Medulla oblongata (tissue), 1 donor: Measurements from ENCODE around the gene IQCK.

Experiments
- DNase-seq: peaks from one replicate; pipeline ENCODE4 v3.0.0-alpha.2; 2015; ENCODE audit errors: extremely low spot score

Gene IQCK

GRCh38 chr16:19837331-19837980 lies 119.4 kb downstream of the IQCK start:
- peak; percentile 85 for DNase-seq

- DNase-seq: no peak
Observed at GRCh38 chr16:19837984-19838707, 120.1 kb downstream of the IQCK start.

GRCh38 chr16:19840524-19841110 lies 122.5 kb downstream of the IQCK start:
- no peak for DNase-seq

- DNase-seq: no peak
Observed at GRCh38 chr16:19841184-19841583, 123.1 kb downstream of the IQCK start.

GRCh38 chr16:19842426-19843157 lies 124.5 kb downstream of the IQCK start:
- DNase-seq: no peak

GRCh38 chr16:19843371-19843770 lies 125.3 kb downstream of the IQCK start:
- no peak for DNase-seq

- peak; percentile 63 for DNase-seq
Observed at GRCh38 chr16:19844945-19845641, 127.0 kb downstream of the IQCK start.

- no peak for DNase-seq
Observed at GRCh38 chr16:19846436-19846835, 128.4 kb downstream of the IQCK start.

GRCh38 chr16:19848756-19849155 lies 130.7 kb downstream of the IQCK start:
- DNase-seq: no peak

GRCh38 chr16:19850131-19850817 lies 132.2 kb downstream of the IQCK start:
- DNase-seq: no peak

- DNase-seq: peak; percentile 89
Observed at GRCh38 chr16:19851476-19851875, 133.4 kb downstream of the IQCK start.

GRCh38 chr16:19853132-19853741 lies 135.2 kb downstream of the IQCK start:
- peak; percentile 63 for DNase-seq

GRCh38 chr16:19853742-19854542 lies 135.9 kb downstream of the IQCK start:
- DNase-seq: peak; percentile 53

- no peak for DNase-seq
Observed at GRCh38 chr16:19854543-19854876, 136.4 kb downstream of the IQCK start.

GRCh38 chr16:19856120-19856519 lies 138.0 kb downstream of the IQCK start:
- no peak for DNase-seq

- no peak for DNase-seq
Observed at GRCh38 chr16:19857593-19858339, 139.7 kb downstream of the IQCK start.

GRCh38 chr16:19858340-19859018 lies 140.4 kb downstream of the IQCK start:
- no peak for DNase-seq

GRCh38 chr16:19859166-19859565 lies 141.1 kb downstream of the IQCK start:
- DNase-seq: no peak

GRCh38 chr16:19859603-19860002 lies 141.5 kb downstream of the IQCK start:
- no peak for DNase-seq
